ENCODE results near the gene LPIN1.
"Not testable (repeated sequence)": the region's sequence is repeated elsewhere in the genome, so short reads cannot be mapped to it uniquely, and the experiment has no call there.

LPIN1 gene

DNA sequence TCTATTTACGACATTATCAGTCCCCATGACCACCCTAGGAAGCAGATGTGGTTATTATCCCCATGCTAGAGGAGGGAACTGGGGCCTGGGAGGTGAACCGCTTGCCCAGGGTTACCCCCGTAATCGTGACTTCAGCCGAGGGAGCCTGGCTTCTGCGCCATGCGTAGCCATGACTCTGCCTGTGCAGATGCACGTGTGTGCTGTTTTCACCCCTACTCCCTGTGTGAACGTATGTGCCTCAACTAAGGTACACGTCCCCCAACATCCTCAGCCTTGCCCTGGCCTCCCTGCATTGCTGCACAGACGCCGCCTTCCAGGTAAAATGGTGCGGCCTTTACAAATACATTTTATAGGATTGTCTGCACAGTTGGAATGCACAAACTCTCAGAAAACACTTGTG lies 40.2 kb downstream of the LPIN1 start:
- no peak for DNase-seq

DNA sequence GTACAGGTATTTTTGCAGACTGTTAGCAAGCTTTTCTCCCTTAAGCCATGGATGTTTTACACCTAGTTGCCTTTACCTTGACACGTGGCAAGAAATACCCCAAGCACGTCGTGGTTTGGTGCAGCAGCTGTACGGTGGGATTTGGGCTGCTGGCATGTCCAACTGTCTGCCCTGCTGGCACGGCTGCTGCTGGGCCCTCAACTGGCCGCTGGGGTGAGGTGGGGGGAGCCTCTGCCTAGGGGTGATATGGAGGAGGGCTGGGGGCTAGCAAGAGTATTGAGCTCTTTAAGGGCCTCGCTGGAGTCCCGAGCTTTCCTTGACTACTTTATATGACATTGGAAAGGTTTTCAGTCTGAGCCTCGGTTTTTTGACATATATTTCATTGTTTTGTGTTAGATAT lies 41.6 kb downstream of the LPIN1 start:
- DNase-seq, result no peak

DNA sequence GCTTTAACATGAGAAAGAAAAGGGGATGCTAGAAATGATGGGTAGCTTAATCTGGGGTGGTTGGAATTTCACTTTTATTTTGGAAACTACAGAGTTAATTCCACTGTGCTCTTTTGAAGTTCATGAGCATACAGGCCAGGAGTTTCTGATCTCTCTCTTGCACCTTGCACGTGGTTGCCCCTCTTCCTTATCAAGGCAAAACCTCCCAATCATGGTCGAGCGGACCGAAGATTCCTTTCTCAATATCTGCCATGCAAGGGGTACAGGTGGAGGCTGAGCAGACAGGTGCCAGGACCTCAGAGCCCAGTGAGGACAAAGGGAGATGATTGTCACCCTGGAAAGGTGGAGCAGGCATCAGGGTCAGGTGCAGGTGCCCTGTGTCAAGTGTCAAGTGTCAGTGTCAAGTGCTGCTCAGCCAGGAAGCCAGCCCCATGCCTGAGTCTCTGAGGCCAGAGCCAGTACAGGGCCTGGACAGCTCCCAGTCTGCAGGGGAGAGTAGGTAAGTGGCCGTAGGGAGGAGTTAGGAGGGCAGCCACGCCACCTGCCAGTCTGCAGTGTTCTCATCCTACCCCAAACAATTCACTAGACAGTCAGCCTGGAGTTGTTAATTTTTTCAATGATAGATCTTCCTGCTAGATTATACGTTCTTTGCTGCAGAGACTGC lies 42.2 kb downstream of the LPIN1 start:
- DNase-seq, result no peak

- no peak for DNase-seq
Observed at GRCh38 chr2:11789243-11789642, 42.8 kb downstream of the LPIN1 start.

GRCh38 chr2:11790228-11790627 lies 43.8 kb downstream of the LPIN1 start:
- DNase-seq, result no peak

GRCh38 chr2:11795590-11795989 lies 49.2 kb downstream of the LPIN1 start:
- DNase-seq, result no peak

DNA sequence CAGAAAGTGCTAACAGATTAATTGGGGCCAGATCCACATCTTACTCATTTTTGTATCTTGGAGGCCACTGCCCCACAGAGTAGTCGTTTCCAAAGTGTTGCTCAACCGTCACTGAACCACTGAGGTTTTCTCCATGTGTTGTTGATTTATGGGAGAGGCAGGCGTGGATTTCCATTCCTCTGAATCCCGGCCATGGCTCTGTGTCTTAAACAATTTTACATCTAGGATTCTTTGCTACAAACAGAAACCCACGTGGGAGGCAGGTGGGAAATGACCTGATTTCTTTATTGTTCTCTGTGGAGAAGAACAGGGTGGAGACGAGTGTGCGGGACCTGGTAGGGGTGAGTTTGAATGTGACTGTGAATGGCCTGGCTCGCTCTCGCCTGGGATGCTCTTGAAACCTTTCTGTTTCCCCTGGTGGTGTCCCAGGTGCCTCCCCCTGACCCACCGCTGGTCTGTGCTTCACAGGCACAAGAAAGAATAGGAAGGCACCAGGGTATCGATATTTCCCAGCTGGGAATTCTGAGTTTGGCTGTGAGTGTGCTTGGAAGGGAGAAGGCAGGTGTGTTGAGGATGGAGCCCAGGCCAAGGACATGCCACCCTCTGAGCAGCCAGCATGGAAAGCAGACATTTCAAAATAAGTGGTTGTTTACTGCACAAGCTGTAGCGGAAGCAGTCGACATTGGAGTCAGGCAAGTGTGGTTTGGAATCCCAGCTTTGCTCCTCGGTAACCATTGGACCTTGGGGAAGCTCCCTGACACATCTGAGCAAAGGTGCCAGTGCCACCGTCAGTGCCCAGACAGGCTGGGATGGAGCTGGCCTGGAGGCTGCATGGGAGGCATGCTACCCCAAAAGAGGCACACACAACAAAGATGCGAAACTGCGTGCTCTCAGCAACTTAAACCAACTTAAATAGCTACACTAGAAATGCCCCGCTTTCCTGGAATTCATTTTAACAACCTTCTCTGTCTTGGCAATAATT lies 50.0 kb downstream of the LPIN1 start:
- no peak for DNase-seq

DNA sequence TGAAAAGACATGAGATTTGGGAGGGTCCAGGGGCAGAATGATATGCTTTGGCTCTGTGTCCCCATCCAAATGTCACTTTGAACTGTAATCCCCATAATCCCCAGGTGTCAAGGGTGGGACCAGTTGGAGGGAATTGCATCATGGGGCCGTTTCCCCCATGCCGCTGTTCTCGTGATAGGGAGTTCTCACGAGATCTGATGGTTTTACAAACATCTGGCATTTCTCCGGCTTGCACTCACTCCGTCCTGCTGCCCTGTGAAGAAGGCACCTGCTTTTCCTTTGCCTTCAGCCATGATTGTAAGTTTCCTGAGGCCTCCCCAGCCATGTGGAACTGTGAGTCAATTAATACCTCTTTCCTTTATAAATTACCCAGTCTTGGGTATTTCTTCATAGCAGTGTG lies 51.4 kb downstream of the LPIN1 start:
- DNase-seq, result no peak

- DNase-seq, result no peak
Observed at GRCh38 chr2:11798701-11799435, 52.4 kb downstream of the LPIN1 start.

GRCh38 chr2:11799826-11800225 lies 53.4 kb downstream of the LPIN1 start:
- no peak for DNase-seq

- no peak for DNase-seq
Observed at GRCh38 chr2:11802782-11803191, 56.4 kb downstream of the LPIN1 start.

GRCh38 chr2:11805024-11805423 lies 58.6 kb downstream of the LPIN1 start:
- DNase-seq, result no peak

DNA sequence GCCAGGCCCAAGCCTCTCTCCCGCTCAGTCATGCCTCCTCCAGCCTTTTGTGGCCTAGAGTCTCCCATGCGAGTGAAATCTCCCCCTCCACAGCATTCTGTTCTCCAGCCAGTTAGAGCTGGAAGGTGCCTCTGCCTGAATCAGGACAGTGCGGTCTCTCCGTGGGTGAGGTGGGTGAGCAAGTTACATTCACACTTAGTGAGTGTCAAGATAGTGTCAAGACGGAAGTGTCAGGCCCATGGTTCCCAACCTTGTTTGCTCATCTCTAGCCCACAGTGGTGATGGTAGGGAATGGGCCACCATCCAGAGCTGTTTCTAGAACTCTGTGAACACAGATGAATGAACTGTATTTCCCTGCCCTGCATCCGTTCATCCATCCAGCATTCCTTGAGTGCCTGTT lies 59.5 kb downstream of the LPIN1 start:
- DNase-seq, result no peak

DNA sequence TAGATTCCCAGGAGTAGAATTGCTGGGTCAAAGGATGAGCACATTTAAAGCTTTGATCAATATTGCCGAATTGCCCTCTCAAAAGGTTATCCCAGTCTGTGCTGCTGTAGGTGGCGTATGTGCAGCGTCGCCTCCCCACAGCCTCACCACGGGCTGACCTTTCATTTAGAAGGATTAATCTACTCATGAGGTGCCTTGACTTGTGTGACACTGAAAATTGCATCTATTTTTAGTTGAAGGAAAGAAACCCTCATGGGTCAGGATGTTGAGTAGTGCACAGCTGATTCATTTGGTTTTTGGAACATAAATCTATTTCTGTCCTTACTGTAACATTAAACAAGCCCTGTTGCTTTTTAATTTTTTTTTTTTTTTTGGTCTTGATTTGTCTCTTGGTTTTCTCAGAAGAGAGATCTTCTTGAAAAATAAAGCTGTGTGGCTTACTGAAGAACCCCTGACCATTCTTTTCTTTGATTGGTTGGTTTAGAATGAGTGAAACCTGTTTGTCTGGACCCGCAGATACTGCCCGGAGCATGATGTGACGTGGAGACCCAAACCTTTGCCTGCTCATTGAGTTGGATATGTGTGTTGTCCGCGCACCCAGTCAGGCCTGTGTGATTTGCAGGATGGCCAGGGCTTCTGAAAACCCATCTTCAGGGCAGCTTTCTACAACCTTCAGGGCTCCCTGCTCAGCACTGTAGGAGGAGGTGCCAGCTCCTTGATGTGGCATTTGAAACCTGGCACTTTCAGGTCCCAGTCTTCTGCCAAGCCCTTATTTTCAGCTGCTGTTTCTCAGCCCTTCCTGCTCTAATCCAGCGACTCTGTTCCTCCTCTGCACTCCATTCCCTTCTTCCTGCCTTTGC lies 61.0 kb downstream of the LPIN1 start:
- DNase-seq, result no peak

GRCh38 chr2:11808016-11808400 lies 61.6 kb downstream of the LPIN1 start:
- no peak for DNase-seq

DNA sequence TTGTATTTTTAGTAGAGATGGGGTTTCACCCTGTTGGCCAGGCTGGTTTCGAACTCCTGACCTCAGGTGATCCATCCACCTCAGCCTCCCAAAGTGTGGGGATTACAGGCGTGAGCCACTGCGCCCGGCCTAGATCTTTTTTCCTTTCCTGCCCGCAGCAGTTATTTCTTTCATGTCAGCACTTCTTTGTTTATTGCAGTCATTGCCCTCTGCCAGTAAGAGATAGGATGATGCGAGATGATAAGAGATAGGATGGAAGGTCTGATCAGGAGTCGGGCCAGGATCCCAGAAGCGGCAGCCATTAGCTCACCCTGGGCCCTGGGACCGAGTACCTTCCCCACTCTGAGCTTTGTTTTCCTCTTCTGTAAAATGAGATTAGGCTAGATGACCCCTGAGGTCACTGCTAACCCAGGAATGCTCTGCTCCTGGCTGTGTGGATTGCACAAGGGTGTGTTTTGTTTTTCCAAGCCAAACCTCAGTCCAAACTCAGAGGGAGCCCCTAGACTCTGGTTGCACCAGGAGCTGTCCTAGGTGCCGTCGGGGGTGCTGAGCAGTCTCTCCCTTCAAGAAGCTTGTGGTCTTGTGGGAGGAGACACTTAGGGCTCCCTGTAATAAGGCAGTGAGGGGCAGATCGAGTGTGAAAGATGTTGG lies 63.3 kb downstream of the LPIN1 start:
- DNase-seq, result no peak

GRCh38 chr2:11810237-11810977 lies 64.0 kb downstream of the LPIN1 start:
- no peak for DNase-seq

DNA sequence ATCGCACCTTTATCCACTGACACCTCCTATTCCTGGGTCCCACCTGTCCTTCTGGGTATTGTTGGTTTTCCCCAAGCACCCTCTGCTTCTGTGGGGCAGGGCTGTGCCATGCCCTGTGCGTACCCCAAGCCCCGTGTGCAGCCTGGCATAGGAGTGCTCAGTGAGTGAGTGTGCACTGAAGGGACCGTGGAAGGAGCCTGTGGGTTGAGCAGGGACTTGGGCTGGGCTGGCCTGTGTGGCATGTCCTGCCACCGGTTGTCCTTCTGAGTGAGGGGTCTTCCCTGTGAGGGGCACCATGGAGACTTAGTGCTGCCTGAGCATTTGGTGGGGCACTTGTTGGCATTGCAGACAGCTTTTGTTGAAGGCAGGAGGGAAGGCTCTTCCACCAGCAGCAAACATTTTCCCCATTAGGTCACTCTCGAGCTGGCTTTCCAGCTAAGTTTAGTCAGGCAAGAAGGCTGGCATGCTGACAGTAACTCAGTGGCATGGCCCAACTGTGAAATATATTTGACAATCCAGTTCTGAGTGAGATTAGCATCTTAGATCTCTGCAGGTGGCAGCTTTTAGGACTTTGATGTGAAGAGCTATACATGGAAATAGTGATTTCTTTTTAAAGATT lies 64.7 kb downstream of the LPIN1 start:
- no peak for DNase-seq

GRCh38 chr2:11812466-11813248 lies 66.2 kb downstream of the LPIN1 start:
- no peak for DNase-seq

DNA sequence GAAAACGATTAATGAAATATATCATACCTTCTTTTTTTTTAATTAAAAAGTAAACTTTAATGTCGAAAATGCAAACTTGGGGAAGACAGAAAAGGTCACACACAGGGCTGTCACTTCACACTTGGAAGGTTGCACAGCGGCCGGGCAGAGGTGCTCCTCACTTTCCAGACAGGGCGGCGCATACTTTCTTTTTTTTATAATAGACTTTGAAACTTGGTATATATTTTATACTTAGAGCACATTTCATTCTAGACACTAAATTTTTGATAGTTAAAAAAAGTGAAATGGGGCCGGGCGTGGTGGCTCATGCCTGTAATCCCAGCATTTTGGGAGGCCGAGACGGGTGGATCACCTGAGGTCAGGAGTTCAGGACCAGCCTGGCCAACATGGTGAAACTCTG lies 66.9 kb downstream of the LPIN1 start:
- not testable (repeated sequence) for DNase-seq
